Activated CD4-positive, alpha-beta T cell treated with anti-CD3 and anti-CD28 coated beads, Interleukin-2, amount 50 U/mL, for 4 hours (primary cell): ENCODE data around the gene SNX30.

Experiments
- DNase-seq, 2 experiments: peaks; one replicate each; pipeline ENCODE4 v3.0.0-alpha.2; 2020

The SNX30 gene

GRCh38 chr9:112861155-112861554 lies 110.6 kb downstream of the SNX30 start:
- DNase-seq = no peak

GRCh38 chr9:112861638-112862555 lies 111.3 kb downstream of the SNX30 start:
- no peak for DNase-seq

- DNase-seq = no peak
Observed at GRCh38 chr9:112863214-112863613, 112.7 kb downstream of the SNX30 start.

GRCh38 chr9:112863746-112864145 lies 113.2 kb downstream of the SNX30 start:
- DNase-seq = no peak

GRCh38 chr9:112864403-112864802 lies 113.8 kb downstream of the SNX30 start:
- no peak for DNase-seq

GRCh38 chr9:112864982-112865381 lies 114.4 kb downstream of the SNX30 start:
- no peak for DNase-seq

GRCh38 chr9:112866662-112867274 lies 116.2 kb downstream of the SNX30 start:
- no peak for DNase-seq

GRCh38 chr9:112867275-112867991 lies 116.9 kb downstream of the SNX30 start:
- DNase-seq = no peak

- DNase-seq = no peak
Observed at GRCh38 chr9:112868461-112868860, 117.9 kb downstream of the SNX30 start.

GRCh38 chr9:112869041-112869529 lies 118.5 kb downstream of the SNX30 start:
- DNase-seq = no peak

- DNase-seq = no peak
Observed at GRCh38 chr9:112869917-112870316, 119.4 kb downstream of the SNX30 start.

- DNase-seq = no peak
Observed at GRCh38 chr9:112870556-112870955, 120.0 kb downstream of the SNX30 start.

GRCh38 chr9:112872019-112872418 lies 121.5 kb downstream of the SNX30 start:
- no peak for DNase-seq

GRCh38 chr9:112873773-112874405 lies 123.3 kb downstream of the SNX30 start:
- DNase-seq = no peak

GRCh38 chr9:112878752-112879151 lies 128.2 kb downstream of the SNX30 start:
- DNase-seq = no peak

GRCh38 chr9:112880650-112881049 lies 130.1 kb downstream of the SNX30 start:
- DNase-seq = no peak

- DNase-seq = no peak
Observed at GRCh38 chr9:112881331-112881730, 130.8 kb downstream of the SNX30 start.

- no peak for DNase-seq
Observed at GRCh38 chr9:112884101-112884500, 133.5 kb downstream of the SNX30 start.

- DNase-seq = no peak
Observed at GRCh38 chr9:112884721-112885120, 134.2 kb downstream of the SNX30 start.

GRCh38 chr9:112885324-112885723 lies 134.8 kb downstream of the SNX30 start:
- no peak for DNase-seq

GRCh38 chr9:112886351-112886750 lies 135.8 kb downstream of the SNX30 start:
- DNase-seq = no peak

- DNase-seq = no peak
Observed at GRCh38 chr9:112887381-112887780, 136.8 kb downstream of the SNX30 start.
